Tibial nerve (tissue), 4 donors: ENCODE data around the gene UTS2B. TPM values are rescaled to one million over a fixed set of nuclear protein-coding genes. Genes with fewer than 3 reads are reported as not detected.

Experiments used
- DNase-seq, 2 donors: peaks; one replicate each; pipeline ENCODE4 v3.0.0-alpha.2; 2019; ENCODE audit warnings: low spot score in 2 of 2
- H3K27ac ChIP-seq, 4 donors: fragments of 200-600 bp; sonication (generic) in 3 of 4; one replicate each; pipeline ENCODE4 v1.5.1; 2017 to 2019; ENCODE audit warnings: mild to moderate bottlenecking in 1 of 4
- H3K27me3 ChIP-seq, 2 donors: fragments of 200-600 bp; sonication (generic) in 1 of 2; one replicate each; pipeline versions ENCODE4 v1.5.1 to v1.6.0; 2017 to 2019
- H3K36me3 ChIP-seq, 3 donors: fragments of 200-600 bp; sonication (generic); one replicate each; pipeline ENCODE4 v1.5.1; 2018 to 2019
- H3K4me1 ChIP-seq, 4 donors: fragments of 200-600 bp; sonication (generic) in 3 of 4; one replicate each; pipeline ENCODE4 v1.5.1; 2017 to 2019
- H3K4me3 ChIP-seq, 4 donors: fragments of 200-600 bp; sonication (generic) in 3 of 4; one replicate each; pipeline ENCODE4 v1.5.1; 2017 to 2019; ENCODE audit warnings: mild to moderate bottlenecking in 1 of 4, moderate library complexity in 1 of 4
- H3K9me3 ChIP-seq, 4 donors: fragments of 200-600 bp; sonication (generic) in 3 of 4; one replicate each; pipeline ENCODE4 v1.5.1; 2017 to 2019
- CTCF ChIP-seq, 5 experiments: fragments of 200-600 bp in 3 of 5; fragments of 450-650 bp in 2 of 5; sonication (generic) in 3 of 5; IDR thresholded peaks; one replicate each; pipeline ENCODE4 v1.5.1; 2016 to 2019; ENCODE audit warnings: antibody characterized with exemption in 5 of 5, mild to moderate bottlenecking in 3 of 5, moderate library complexity in 2 of 5
- EP300 ChIP-seq, 2 donors: sonication (generic); formaldehyde crosslinking; IDR thresholded peaks; one replicate each; pipeline ENCODE4 v1.6.1; 2017; ENCODE audit warnings: antibody characterized with exemption in 2 of 2, mild to moderate bottlenecking in 1 of 2
- POLR2A ChIP-seq, 2 donors: fragments of 450-650 bp; IDR thresholded peaks; one replicate each; pipeline ENCODE4 v1.6.1; 2017; ENCODE audit warnings: antibody characterized with exemption in 2 of 2, mild to moderate bottlenecking in 2 of 2, moderate library complexity in 2 of 2
- WGBS, 2 donors: methylation state at CpG; one replicate each; pipeline ENCODE4 v1.1.5; 2018; 5-methylcytosine and 5-hydroxymethylcytosine counted together
- total RNA-seq, 4 donors: library from RNA; depleted of rRNA; stranded (reverse); fragments of >200 nt; gene quantifications; one replicate each; pipeline ENCODE4 v1.1.0, GENCODE V29; 2016

Gene UTS2B
- total RNA-seq, 4 donors from 2014 or later, result 0.90 to 2.7 TPM; not detected in 2

DNA sequence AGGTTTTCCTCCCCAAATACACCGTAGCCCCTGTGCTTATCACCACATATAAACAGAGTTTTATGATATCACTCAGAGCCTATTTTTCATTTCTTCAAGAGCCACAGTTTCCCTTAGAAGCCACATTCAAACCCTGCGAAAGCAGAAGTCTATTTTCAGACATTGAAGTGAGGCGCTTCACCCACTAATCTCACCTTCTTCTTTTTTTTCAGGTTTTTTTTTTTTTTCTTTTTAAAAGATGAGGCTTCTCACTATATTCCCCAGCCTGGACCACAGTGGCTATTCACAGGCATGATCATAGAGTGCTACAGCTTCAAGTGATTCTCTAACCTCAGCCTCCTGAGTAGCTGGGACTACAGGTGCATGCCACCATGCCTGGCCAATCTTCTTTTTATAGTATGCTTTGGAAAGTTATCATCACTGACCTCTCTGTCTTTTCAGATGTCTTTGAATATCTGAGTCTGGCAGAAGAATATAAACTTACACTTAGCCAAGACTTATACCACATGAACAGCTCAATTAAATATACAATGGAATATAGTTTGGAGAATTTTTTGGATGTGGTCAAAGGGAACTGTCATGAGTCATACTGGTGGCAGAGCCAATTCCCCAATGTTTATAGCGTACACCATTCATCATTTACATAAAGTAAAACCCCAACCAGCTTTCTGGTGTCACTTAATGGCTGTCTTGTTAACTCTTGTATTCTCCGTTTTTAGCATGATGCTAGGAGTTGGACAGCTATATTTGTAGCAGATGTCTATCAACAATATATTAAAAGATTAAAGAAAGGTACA is 60.8 kb downstream of the UTS2B start:
- H3K27me3 ChIP-seq, result no peaks in the 10 kb centered on the region

GRCh38 chr3:191268737-191269136 is 61.6 kb downstream of the UTS2B start:
- H3K27ac ChIP-seq, result no peak overlapping the region
- H3K4me1 ChIP-seq, result peaks cover 0 to 5% (median 2%) of the 10 kb centered on the region in 4 donors
- H3K36me3 ChIP-seq, result no peaks in the 10 kb centered on the region
- no peak overlapping the region for H3K4me3 ChIP-seq
- TF ChIP-seq EP300 (IDR thresholded peaks at IDR 0.05), result no peak
- no peak for TF ChIP-seq POLR2A (IDR thresholded peaks at IDR 0.05)
- no peak for TF ChIP-seq CTCF (IDR thresholded peaks at IDR 0.05)
- DNase-seq, result no peak
- no peaks in the 10 kb centered on the region for H3K27me3 ChIP-seq
- no peaks in the 10 kb centered on the region for H3K9me3 ChIP-seq

More for the DNA sequence above, 60.8 kb downstream of the UTS2B start:
- no peak overlapping the region for H3K4me3 ChIP-seq
- no peak overlapping the region for H3K27ac ChIP-seq
- WGBS, 2 donors, result 61 to 87% methylated on average over 5 of the region's 5 CpGs
- H3K9me3 ChIP-seq, result no peaks in the 10 kb centered on the region
- TF ChIP-seq EP300 (IDR thresholded peaks at IDR 0.05), result no peak
- TF ChIP-seq CTCF (IDR thresholded peaks at IDR 0.05), result no peak
- TF ChIP-seq POLR2A (IDR thresholded peaks at IDR 0.05), result no peak
- DNase-seq, result no peak
- H3K36me3 ChIP-seq, result no peaks in the 10 kb centered on the region
- no peaks in the 10 kb centered on the region for H3K4me1 ChIP-seq

DNA sequence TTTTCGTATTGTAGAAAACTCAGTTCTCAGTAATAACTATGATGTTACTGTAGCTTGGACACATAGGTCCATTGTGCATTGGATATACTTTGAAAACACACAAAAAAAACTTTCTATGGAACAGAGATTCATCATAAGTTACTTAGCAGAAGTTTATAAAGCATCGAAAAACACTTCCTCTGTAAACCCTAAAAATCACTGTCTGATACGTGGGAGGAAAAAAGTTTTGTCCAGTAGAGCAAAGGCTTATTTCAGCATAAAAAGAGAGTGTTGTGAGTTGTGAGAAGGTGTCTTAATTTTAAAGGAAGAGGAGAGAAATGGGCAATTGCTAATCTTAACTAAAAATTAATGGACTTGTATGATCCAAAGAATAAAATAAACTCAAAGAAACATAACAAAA is 66.5 kb downstream of the UTS2B start:
- DNase-seq, result no peak
- peak overlapping the region in 1 of 4 donors; percentile 50 for H3K27ac ChIP-seq
- no peaks in the 10 kb centered on the region for H3K36me3 ChIP-seq
- H3K27me3 ChIP-seq, result no peaks in the 10 kb centered on the region
- WGBS, 2 donors, result 29 to 33% methylated on average over 3 of the region's 3 CpGs
- H3K4me1 ChIP-seq, result peaks cover 0 to 10% (median 5%) of the 10 kb centered on the region in 4 donors
- H3K4me3 ChIP-seq, result no peak overlapping the region
- TF ChIP-seq EP300 (IDR thresholded peaks at IDR 0.05) (no peak), CTCF (IDR thresholded peaks at IDR 0.05) (no peak), POLR2A (IDR thresholded peaks at IDR 0.05) (no peak)
- no peaks in the 10 kb centered on the region for H3K9me3 ChIP-seq

- Histone ChIP-seq H3K9me3 (no peaks in the 10 kb centered on the region), H3K27me3 (no peaks in the 10 kb centered on the region), H3K36me3 (no peaks in the 10 kb centered on the region), H3K4me1 (peaks cover 0 to 10% (median 5%) of the 10 kb centered on the region in 4 donors), H3K4me3 (no peak overlapping the region), H3K27ac (peak overlapping the region in 1 of 4 donors; percentile 50)
- no peak for TF ChIP-seq POLR2A (IDR thresholded peaks at IDR 0.05)
- no peak for TF ChIP-seq EP300 (IDR thresholded peaks at IDR 0.05)
- TF ChIP-seq CTCF (IDR thresholded peaks at IDR 0.05), result no peak
- DNase-seq, result no peak
Observed at GRCh38 chr3:191263365-191263764, 67.0 kb downstream of the UTS2B start.

DNA sequence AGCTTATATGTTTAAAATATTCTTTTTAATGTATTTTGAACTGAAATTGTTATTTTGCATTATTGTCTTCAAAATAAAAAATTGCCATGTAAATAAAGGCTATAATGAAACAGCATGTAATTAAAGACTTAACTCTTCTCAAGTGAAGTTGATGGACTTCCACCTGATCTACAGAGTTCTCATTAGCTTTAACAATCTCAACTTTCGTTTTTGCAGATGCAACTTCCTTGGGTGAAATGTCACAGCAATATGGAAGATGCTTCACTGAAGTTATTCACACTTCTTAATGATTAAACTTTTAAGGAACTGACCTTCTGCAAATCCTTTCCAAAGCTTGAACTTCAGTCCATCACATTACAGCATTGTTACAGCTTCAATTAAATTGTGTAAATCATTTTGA is 67.7 kb downstream of the UTS2B start:
- no peak for DNase-seq
- peaks cover 0 to 10% (median 5%) of the 10 kb centered on the region in 4 donors for H3K4me1 ChIP-seq
- no peaks in the 10 kb centered on the region for H3K27me3 ChIP-seq
- H3K4me3 ChIP-seq, result no peak overlapping the region
- TF ChIP-seq CTCF (IDR thresholded peaks at IDR 0.05), result no peak
- no peak for TF ChIP-seq EP300 (IDR thresholded peaks at IDR 0.05)
- 65 to 75% methylated on average over 1 of the region's 1 CpG for WGBS, 2 donors
- H3K36me3 ChIP-seq, result no peaks in the 10 kb centered on the region
- no peaks in the 10 kb centered on the region for H3K9me3 ChIP-seq
- H3K27ac ChIP-seq, result no peak overlapping the region
